ENCODE results near the gene PKP4. TPM values are rescaled to one million over a fixed set of nuclear protein-coding genes. Genes with fewer than 3 reads are reported as not detected.

PKP4 gene
- total and polyA plus RNA-seq, 2 donors (not counting 1 experiment from before 2014, with no cell fraction given): 44.5 to 56.3 TPM

GRCh38 chr2:158619496-158619895, 162.7 kb downstream of the PKP4 start:
- Histone ChIP-seq H3K4me2 (ENCODE audit: extremely low read depth, insufficient read depth, low read length) (no peak overlapping the region), H4K20me1 (ENCODE audit: control insufficient read depth, extremely low read depth, insufficient read depth, low read length) (no peaks in the 10 kb centered on the region), H3K4me1 (ENCODE audit: control insufficient read depth, extremely low read depth, insufficient read depth, low read length) (no peaks in the 10 kb centered on the region), H3K27me3 (ENCODE audit: control insufficient read depth, insufficient read depth, low read length) (no peaks in the 10 kb centered on the region), H3K27ac (ENCODE audit: insufficient read depth, low read length) (no peak overlapping the region), H3K9me3 (ENCODE audit: control insufficient read depth, insufficient read depth, low read depth, low read length) (no peaks in the 10 kb centered on the region), H3K36me3 (ENCODE audit: control insufficient read depth, insufficient read depth, low read length) (peaks cover 4% of the 10 kb centered on the region), H2AFZ (ENCODE audit: low read length) (no peak overlapping the region), H3K4me3 (replicated peaks in 1 of 4; ENCODE audit: control extremely low read depth in 1 of 4, insufficient read depth in 1 of 4, low read depth in 3 of 4, low read length in 4 of 4) (no peak overlapping the region), H3K79me2 (ENCODE audit: control insufficient read depth, insufficient read depth, low read length) (no peaks in the 10 kb centered on the region), H3K9ac (ENCODE audit: insufficient read depth, low read length) (no peak overlapping the region)
- TF ChIP-seq EZH2 (IDR thresholded peaks at IDR 0.05; ENCODE audit: low read length, missing control alignments): no peak
- no peak for TF ChIP-seq CTCF (conservative IDR thresholded peaks at IDR 0.05 in 1 of 2, IDR thresholded peaks at IDR 0.05 in 1 of 2; ENCODE audit: low read depth in 1 of 2, low read length in 2 of 2)
- peak; percentile 31 to 70 for DNase-seq (ENCODE audit: low read depth in 2 of 2)

- Histone ChIP-seq H3K9me3 (ENCODE audit: control insufficient read depth, insufficient read depth, low read depth, low read length) (no peaks in the 10 kb centered on the region), H3K27ac (ENCODE audit: insufficient read depth, low read length) (no peak overlapping the region), H3K4me3 (replicated peaks in 1 of 4; ENCODE audit: control extremely low read depth in 1 of 4, insufficient read depth in 1 of 4, low read depth in 3 of 4, low read length in 4 of 4) (no peak overlapping the region), H3K4me1 (ENCODE audit: control insufficient read depth, extremely low read depth, insufficient read depth, low read length) (no peaks in the 10 kb centered on the region), H3K9ac (ENCODE audit: insufficient read depth, low read length) (no peak overlapping the region), H3K79me2 (ENCODE audit: control insufficient read depth, insufficient read depth, low read length) (no peaks in the 10 kb centered on the region), H4K20me1 (ENCODE audit: control insufficient read depth, extremely low read depth, insufficient read depth, low read length) (no peaks in the 10 kb centered on the region), H3K27me3 (ENCODE audit: control insufficient read depth, insufficient read depth, low read length) (no peaks in the 10 kb centered on the region), H2AFZ (ENCODE audit: low read length) (no peak overlapping the region), H3K36me3 (ENCODE audit: control insufficient read depth, insufficient read depth, low read length) (peaks cover 4% of the 10 kb centered on the region), H3K4me2 (ENCODE audit: extremely low read depth, insufficient read depth, low read length) (no peak overlapping the region)
- TF ChIP-seq EZH2 (IDR thresholded peaks at IDR 0.05; ENCODE audit: low read length, missing control alignments) (no peak), CTCF (conservative IDR thresholded peaks at IDR 0.05 in 1 of 2, IDR thresholded peaks at IDR 0.05 in 1 of 2; ENCODE audit: low read depth in 1 of 2, low read length in 2 of 2) (no peak)
- DNase-seq (ENCODE audit: low read depth in 2 of 2): no peak
Observed at GRCh38 chr2:158620656-158621055, 163.9 kb downstream of the PKP4 start.

- no peak overlapping the region for H3K4me2 ChIP-seq (ENCODE audit: extremely low read depth, insufficient read depth, low read length)
- TF ChIP-seq EZH2 (IDR thresholded peaks at IDR 0.05; ENCODE audit: low read length, missing control alignments) (no peak), CTCF (conservative IDR thresholded peaks at IDR 0.05 in 1 of 2, IDR thresholded peaks at IDR 0.05 in 1 of 2; ENCODE audit: low read depth in 1 of 2, low read length in 2 of 2) (no peak)
- no peaks in the 10 kb centered on the region for H4K20me1 ChIP-seq (ENCODE audit: control insufficient read depth, extremely low read depth, insufficient read depth, low read length)
- H3K79me2 ChIP-seq (ENCODE audit: control insufficient read depth, insufficient read depth, low read length): no peaks in the 10 kb centered on the region
- DNase-seq (ENCODE audit: low read depth in 2 of 2): no peak
- H2AFZ ChIP-seq (ENCODE audit: low read length): no peak overlapping the region
- H3K9me3 ChIP-seq (ENCODE audit: control insufficient read depth, insufficient read depth, low read depth, low read length): no peaks in the 10 kb centered on the region
- peaks cover 4% of the 10 kb centered on the region for H3K36me3 ChIP-seq (ENCODE audit: control insufficient read depth, insufficient read depth, low read length)
- H3K9ac ChIP-seq (ENCODE audit: insufficient read depth, low read length): no peak overlapping the region
- H3K4me1 ChIP-seq (ENCODE audit: control insufficient read depth, extremely low read depth, insufficient read depth, low read length): no peaks in the 10 kb centered on the region
- no peak overlapping the region for H3K27ac ChIP-seq (ENCODE audit: insufficient read depth, low read length)
- no peaks in the 10 kb centered on the region for H3K27me3 ChIP-seq (ENCODE audit: control insufficient read depth, insufficient read depth, low read length)
- H3K4me3 ChIP-seq (replicated peaks in 1 of 4; ENCODE audit: control extremely low read depth in 1 of 4, insufficient read depth in 1 of 4, low read depth in 3 of 4, low read length in 4 of 4): no peak overlapping the region
Observed at GRCh38 chr2:158624071-158624667, 167.4 kb downstream of the PKP4 start.
